OCI-LY7 (cell line): ENCODE results near the gene MPHOSPH8. TPM values are rescaled to one million over a fixed set of nuclear protein-coding genes. Genes with fewer than 3 reads are reported as not detected.

Source experiments
- BruUV-seq: library from RNA; stranded (reverse); fragments of 400-500 nt; replicated peaks from 2 replicates; lab custom pipeline; 2021; lab: Mats Ljungman, UMichigan
- CTCF ChIA-PET: fragments of 300-600 bp; sonication (Branson Sonifier 250); formaldehyde crosslinking; loops from one replicate; lab custom pipeline; 2022; ENCODE audit warnings: antibody characterized with exemption; ENCODE audit not compliant: unreplicated experiment; lab: Charles Lee
- POLR2A ChIA-PET: fragments of 300-600 bp; sonication (Branson Sonifier 250); formaldehyde crosslinking; loops from one replicate; lab custom pipeline; 2022; ENCODE audit warnings: antibody characterized with exemption; lab: Charles Lee
- DNase-seq: peaks from one replicate; pipeline ENCODE4 v3.0.0-alpha.2; 2015; ENCODE audit warnings: low spot score
- H2AFZ ChIP-seq: fragments of 200-600 bp; sonication (generic), shearing (Covaris generic); 2 replicates; pipeline ENCODE4 v1.6.1; 2014; ENCODE audit warnings: mild to moderate bottlenecking, antibody characterized with exemption, low read length, moderate library complexity
- H3K27ac ChIP-seq: fragments of 200-600 bp; sonication (generic); 2 replicates; pipeline ENCODE4 v1.5.1; 2014; ENCODE audit warnings: mixed run types, low read depth, mild to moderate bottlenecking, moderate library complexity, low read length, inconsistent platforms; ENCODE audit not compliant: poor library complexity, severe bottlenecking
- H3K36me3 ChIP-seq: fragments of 200-600 bp; sonication (generic); 2 replicates; pipeline ENCODE4 v1.6.1; 2014; ENCODE audit warnings: mild to moderate bottlenecking, antibody characterized with exemption, low read length, moderate library complexity, mixed read lengths; ENCODE audit not compliant: insufficient read depth
- H3K4me1 ChIP-seq: fragments of 200-600 bp; sonication (generic); 2 replicates; pipeline ENCODE4 v1.5.1; 2014; ENCODE audit warnings: mild to moderate bottlenecking, low read length; ENCODE audit not compliant: insufficient read depth, poor library complexity, severe bottlenecking
- H3K4me2 ChIP-seq: fragments of 200-600 bp; sonication (generic); 2 replicates; pipeline ENCODE4 v1.6.1; 2014; ENCODE audit warnings: mild to moderate bottlenecking, low read length
- H3K4me3 ChIP-seq: fragments of 200-600 bp; sonication (generic); 2 replicates; pipeline ENCODE4 v1.5.1; 2014; ENCODE audit warnings: mild to moderate bottlenecking, low read depth, low read length; ENCODE audit not compliant: poor library complexity, severe bottlenecking
- H3K79me2 ChIP-seq: fragments of 200-600 bp; sonication (generic); 2 replicates; pipeline ENCODE4 v1.6.1; 2016; ENCODE audit warnings: low read depth, mild to moderate bottlenecking, low read length, moderate library complexity, mixed read lengths; ENCODE audit not compliant: insufficient read depth
- H3K9me2 ChIP-seq: fragments of 200-600 bp; sonication (generic); 2 replicates; pipeline ENCODE4 v1.6.1; 2016; ENCODE audit warnings: mild to moderate bottlenecking, low read length, mixed read lengths; ENCODE audit not compliant: insufficient read depth
- H3K9me3 ChIP-seq: fragments of 200-600 bp; sonication (generic); 2 replicates; pipeline ENCODE4 v1.6.1; 2014; ENCODE audit warnings: mild to moderate bottlenecking, mixed run types, low read length, mixed read lengths
- H4K20me1 ChIP-seq: fragments of 200-600 bp; sonication (generic); 2 replicates; pipeline ENCODE4 v1.6.1; 2014; ENCODE audit warnings: mild to moderate bottlenecking, antibody characterized with exemption, low read length, moderate library complexity, mixed read lengths; ENCODE audit not compliant: insufficient read depth
- CTCF ChIP-seq: fragments of 200-600 bp; sonication (generic); conservative IDR thresholded peaks from 2 replicates; pipeline ENCODE4 v1.5.1; 2014; ENCODE audit warnings: mild to moderate bottlenecking, antibody characterized with exemption, low read length, moderate library complexity, mixed read lengths
- EZH2phosphoT487 ChIP-seq: fragments of 200-600 bp; sonication (generic); IDR thresholded peaks from 2 replicates; pipeline ENCODE4 v1.6.1; 2018; ENCODE audit warnings: low read depth, borderline replicate concordance, mild to moderate bottlenecking, mixed run types, antibody characterized with exemption, low read length, moderate library complexity, mixed read lengths
- intact Hi-C: fragments of 100-400 bp; cut with micrococcal nuclease; formaldehyde crosslinking; loops from one replicate; pipeline ENCODE4 v1.10.0; 2022; ENCODE audit not compliant: unreplicated experiment
- total RNA-seq, 2 experiments: library from RNA; depleted of rRNA in 1 of 2; stranded (reverse); fragments of >200 nt in 1 of 2; shearing (Covaris generic) in 1 of 2; gene quantifications; 2 replicates each; pipeline ENCODE4 v1.2.3, GENCODE V29; 2014 to 2022

MPHOSPH8 gene
- total RNA-seq, 2 experiments from 2014 or later, result 12.8 to 31.1 TPM

DNA sequence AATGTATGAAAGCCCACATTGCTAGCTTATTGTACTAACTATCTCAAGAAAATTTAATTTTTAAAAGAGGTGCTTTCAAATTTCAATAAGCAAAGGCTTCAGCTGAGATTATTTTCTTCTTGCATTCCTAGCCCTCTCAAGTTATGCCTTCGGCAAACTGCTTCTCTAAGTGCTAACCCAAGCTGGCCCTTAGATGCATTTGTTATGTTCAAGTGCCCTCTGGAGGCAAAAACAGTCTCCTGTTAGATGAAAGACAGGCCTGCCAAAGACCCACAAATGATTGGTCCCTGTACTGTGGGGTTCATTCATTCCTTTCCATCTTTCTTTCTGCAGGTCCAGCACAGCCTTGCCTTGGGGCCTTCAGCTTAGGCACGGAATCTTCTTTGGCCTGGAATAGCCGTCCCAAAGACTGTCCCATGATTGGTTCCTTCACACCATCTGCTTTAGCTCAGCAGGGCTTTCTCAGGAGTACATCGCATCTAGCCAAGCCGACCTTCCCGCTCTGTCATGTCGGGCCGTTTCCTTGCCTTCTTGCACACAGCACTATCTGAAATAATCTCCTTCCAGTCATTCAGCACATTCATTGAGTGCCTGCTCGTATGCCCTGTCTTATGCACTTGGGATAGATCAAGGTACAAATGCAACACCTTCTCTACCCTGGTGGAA, 45.7 kb upstream of the MPHOSPH8 start:
- H3K9me2 ChIP-seq, result no peaks in the 10 kb centered on the region
- H3K36me3 ChIP-seq, result no peaks in the 10 kb centered on the region
- no peak overlapping the region for H3K27ac ChIP-seq
- no peaks in the 10 kb centered on the region for H4K20me1 ChIP-seq
- H3K4me3 ChIP-seq, result no peak overlapping the region
- no TSS peak for BruUV-seq
- peak overlapping the region; percentile 52; the same call in 1 of the 2 replicates for H3K4me2 ChIP-seq
- peaks cover 10% of the 10 kb centered on the region for H3K4me1 ChIP-seq
- peak; percentile 59 for DNase-seq
- H2AFZ ChIP-seq, result peak overlapping the region; percentile 89; the same call in 1 of the 2 replicates
- ChIA-PET CTCF (no interaction called here), POLR2A (interaction anchor here (0.6 to 0.9 kb wide), 3 partner anchors 30 to 280 kb away, joined by 3 to 4 read pairs (median 3); no protein-coding TSS in a partner anchor)
- no peaks in the 10 kb centered on the region for H3K79me2 ChIP-seq
- TF ChIP-seq EZH2phosphoT487 (no peak), CTCF (peak; percentile 92)
- H3K9me3 ChIP-seq, result no peaks in the 10 kb centered on the region
- intact Hi-C loops, result loop anchor here (1.0 to 10.0 kb wide), 3 partner anchors 22 to 435 kb away; no protein-coding TSS in a partner anchor

GRCh38 chr13:19589312-19589711, 44.1 kb upstream of the MPHOSPH8 start:
- no TSS peak for BruUV-seq
- no peaks in the 10 kb centered on the region for H3K36me3 ChIP-seq
- H2AFZ ChIP-seq, result no peak overlapping the region
- H4K20me1 ChIP-seq, result no peaks in the 10 kb centered on the region
- intact Hi-C loops, result loop anchor here (5.0 to 10.0 kb wide), 2 partner anchors 135 to 437 kb away; no protein-coding TSS in a partner anchor
- H3K4me1 ChIP-seq, result peaks cover 10% of the 10 kb centered on the region
- no peak overlapping the region for H3K4me3 ChIP-seq
- no peak overlapping the region for H3K4me2 ChIP-seq
- no peaks in the 10 kb centered on the region for H3K9me2 ChIP-seq
- no peaks in the 10 kb centered on the region for H3K79me2 ChIP-seq
- H3K27ac ChIP-seq, result no peak overlapping the region
- no peak for DNase-seq
- TF ChIP-seq EZH2phosphoT487 (no peak), CTCF (no peak)
- CTCF ChIA-PET, result no interaction called here
- H3K9me3 ChIP-seq, result no peaks in the 10 kb centered on the region
- POLR2A ChIA-PET, result no interaction called here

- no peak overlapping the region for H3K27ac ChIP-seq
- no peak overlapping the region for H2AFZ ChIP-seq
- no peak for DNase-seq
- H3K4me3 ChIP-seq, result no peak overlapping the region
- POLR2A ChIA-PET, result no interaction called here
- H3K36me3 ChIP-seq, result no peaks in the 10 kb centered on the region
- intact Hi-C loops, result no loop called here
- CTCF ChIA-PET, result no interaction called here
- H3K4me2 ChIP-seq, result no peak overlapping the region
- no peaks in the 10 kb centered on the region for H3K9me2 ChIP-seq
- peaks cover 10% of the 10 kb centered on the region for H3K4me1 ChIP-seq
- no peaks in the 10 kb centered on the region for H4K20me1 ChIP-seq
- TF ChIP-seq CTCF (no peak), EZH2phosphoT487 (no peak)
- BruUV-seq, result no TSS peak
- H3K79me2 ChIP-seq, result no peaks in the 10 kb centered on the region
- no peaks in the 10 kb centered on the region for H3K9me3 ChIP-seq
Measured at GRCh38 chr13:19590423-19590822, 43.0 kb upstream of the MPHOSPH8 start.
